IMR-90 (cell line): ENCODE data around the gene KIF13A. TPM values are rescaled to one million over a fixed set of nuclear protein-coding genes. Genes with fewer than 3 reads are reported as not detected.

Experiments used
- ATAC-seq: fragments of 200-7000 bp; cut with Tn5 transposase; 2 replicates; pipeline ENCODE4 v1.9.1; 2020; ENCODE audit warnings: low read depth, mild to moderate bottlenecking, moderate library complexity
- BruUV-seq: library from RNA; stranded (reverse); fragments of 400-500 nt; replicated peaks from 2 replicates; lab custom pipeline; 2021; lab: Mats Ljungman, UMichigan
- CTCF ChIA-PET: fragments of 300-600 bp; formaldehyde crosslinking; extraction: SDS; loops from one replicate; lab custom pipeline; 2021; ENCODE audit warnings: antibody characterized with exemption; lab: Yijun Ruan, JAX
- POLR2A ChIA-PET: fragments of 300-600 bp; sonication (Branson Sonifier 250); formaldehyde crosslinking; loops from one replicate; lab custom pipeline; 2022; ENCODE audit warnings: antibody characterized with exemption; ENCODE audit not compliant: unreplicated experiment; lab: Charles Lee
- DNase-seq: peaks from one replicate; pipeline ENCODE4 v3.0.0; 2013
- H2AFZ ChIP-seq: replicated peaks from 2 replicates; pipeline ENCODE3; 2013; ENCODE audit warnings: low read length, mild to moderate bottlenecking; ENCODE audit not compliant: poor library complexity
- H2AK5ac ChIP-seq: 2 replicates; pipeline ENCODE4 v1.6.1; 2013; ENCODE audit warnings: low read depth, low read length, inconsistent platforms
- H2AK9ac ChIP-seq: replicated peaks from 2 replicates; pipeline ENCODE3; 2013; ENCODE audit warnings: mild to moderate bottlenecking, low read depth, low read length, moderate library complexity; ENCODE audit not compliant: poor library complexity
- H2BK120ac ChIP-seq: 2 replicates; pipeline ENCODE4 v1.6.1; 2013; ENCODE audit warnings: low read depth, low read length, inconsistent platforms
- H2BK15ac ChIP-seq: 3 replicates; pipeline ENCODE4 v1.6.1; 2013; ENCODE audit warnings: low read depth, low read length, inconsistent platforms
- H2BK20ac ChIP-seq: 2 replicates; pipeline ENCODE4 v1.6.1; 2013; ENCODE audit warnings: low read depth, mild to moderate bottlenecking, inconsistent platforms, low read length, moderate library complexity
- H2BK5ac ChIP-seq: 2 replicates; pipeline ENCODE4 v1.6.1; 2013; ENCODE audit warnings: mild to moderate bottlenecking, low read depth, low read length, inconsistent platforms; ENCODE audit not compliant: poor library complexity, severe bottlenecking
- H3K14ac ChIP-seq: replicated peaks from 2 replicates; pipeline ENCODE4 v1.6.1; 2013; ENCODE audit warnings: low read depth, low read length, inconsistent platforms
- H3K18ac ChIP-seq: 2 replicates; pipeline ENCODE4 v1.6.1; 2013; ENCODE audit warnings: low read depth, low read length, control low read depth
- H3K23ac ChIP-seq: 2 replicates; pipeline ENCODE4 v1.6.1; 2013; ENCODE audit warnings: low read depth, low read length, inconsistent platforms
- H3K27ac ChIP-seq: 2 replicates; pipeline ENCODE4 v1.5.1; 2013; ENCODE audit warnings: mild to moderate bottlenecking, control low read depth, low read length; ENCODE audit not compliant: insufficient read depth
- H3K27me3 ChIP-seq: 2 replicates; pipeline ENCODE4 v1.6.1; 2013; ENCODE audit warnings: low read length; ENCODE audit not compliant: control insufficient read depth, insufficient read depth
- H3K36me3 ChIP-seq: 2 replicates; pipeline ENCODE4 v1.6.1; 2013; ENCODE audit warnings: low read length, mixed read lengths; ENCODE audit not compliant: control insufficient read depth, insufficient read depth
- H3K4ac ChIP-seq: 2 replicates; pipeline ENCODE4 v1.6.1; 2013; ENCODE audit warnings: low read depth, low read length, inconsistent platforms
- H3K4me1 ChIP-seq: 2 replicates; pipeline ENCODE4 v1.6.1; 2013; ENCODE audit warnings: low read length, mixed read lengths; ENCODE audit not compliant: control insufficient read depth, insufficient read depth
- H3K4me2 ChIP-seq: 2 replicates; pipeline ENCODE4 v1.6.1; 2013; ENCODE audit warnings: low read depth, mild to moderate bottlenecking, control low read depth, low read length, moderate library complexity
- H3K4me3 ChIP-seq: 2 replicates; pipeline ENCODE4 v1.5.1; 2013; ENCODE audit warnings: low read depth, mild to moderate bottlenecking, control low read depth, low read length, moderate library complexity; ENCODE audit not compliant: insufficient read depth
- H3K56ac ChIP-seq: 2 replicates; pipeline ENCODE4 v1.6.1; 2013; ENCODE audit warnings: low read length, inconsistent platforms; ENCODE audit not compliant: insufficient read depth; ENCODE audit errors: extremely low read depth
- H3K79me1 ChIP-seq, 2 experiments: 2 replicates each; pipeline ENCODE4 v1.6.1; 2013; ENCODE audit warnings: low read length in 2 of 2, inconsistent platforms in 1 of 2, low read depth in 1 of 2
- H3K9ac ChIP-seq: 2 replicates; pipeline ENCODE4 v1.6.1; 2013; ENCODE audit warnings: low read depth, low read length, control low read depth
- H3K9me1 ChIP-seq: 2 replicates; pipeline ENCODE4 v1.6.1; 2013; ENCODE audit warnings: low read length, inconsistent platforms; ENCODE audit not compliant: insufficient read depth
- H3K9me3 ChIP-seq: 2 replicates; pipeline ENCODE4 v1.6.1; 2013; ENCODE audit warnings: low read length; ENCODE audit not compliant: control insufficient read depth, insufficient read depth
- H4K20me1 ChIP-seq: 2 replicates; pipeline ENCODE4 v1.6.1; 2013; ENCODE audit warnings: low read length, inconsistent platforms; ENCODE audit not compliant: insufficient read depth
- H4K5ac ChIP-seq: 2 replicates; pipeline ENCODE4 v1.6.1; 2013; ENCODE audit warnings: mild to moderate bottlenecking, low read depth, low read length, control low read depth
- H4K8ac ChIP-seq, 2 experiments: 2 replicates each; pipeline ENCODE4 v1.6.1; 2013; ENCODE audit warnings: low read depth in 2 of 2, low read length in 2 of 2, control low read depth in 1 of 2, inconsistent platforms in 1 of 2
- H4K91ac ChIP-seq: 2 replicates; pipeline ENCODE4 v1.6.1; 2013; ENCODE audit warnings: low read depth, low read length, inconsistent platforms; ENCODE audit not compliant: insufficient read depth
- BHLHE40 ChIP-seq: fragments of 150-350 bp; IDR thresholded peaks from 2 replicates; pipeline ENCODE4 v1.6.1; 2016; ENCODE audit warnings: mild to moderate bottlenecking, low read depth, low read length
- CEBPB ChIP-seq: IDR thresholded peaks from 2 replicates; pipeline ENCODE4 v1.6.1; 2012; ENCODE audit warnings: low read depth, low read length, improper control_type of control experiment
- CHD1 ChIP-seq: IDR thresholded peaks from 2 replicates; pipeline ENCODE4 v1.6.1; 2012; ENCODE audit warnings: low read depth, low read length, improper control_type of control experiment
- FOS ChIP-seq: fragments of 150-350 bp; IDR thresholded peaks from 2 replicates; pipeline ENCODE4 v1.6.1; 2016; ENCODE audit warnings: low read depth, low read length
- MAZ ChIP-seq: IDR thresholded peaks from 2 replicates; pipeline ENCODE4 v1.6.1; 2012; ENCODE audit warnings: low read depth, mild to moderate bottlenecking, low read length, improper control_type of control experiment, moderate library complexity, borderline replicate concordance
- MXI1 ChIP-seq: IDR thresholded peaks from 2 replicates; pipeline ENCODE4 v1.6.1; 2012; ENCODE audit warnings: low read depth, mild to moderate bottlenecking, low read length, moderate library complexity, borderline replicate concordance
- NFE2L2 ChIP-seq: fragments of 150-350 bp; IDR thresholded peaks from 2 replicates; pipeline ENCODE4 v1.6.1; 2016; ENCODE audit warnings: low read depth, mild to moderate bottlenecking, low read length
- POLR2A ChIP-seq: IDR thresholded peaks from 2 replicates; pipeline ENCODE4 v1.6.1; 2012; ENCODE audit warnings: mild to moderate bottlenecking, low read depth, low read length
- RAD21 ChIP-seq: IDR thresholded peaks from 2 replicates; pipeline ENCODE4 v1.6.1; 2012; ENCODE audit warnings: low read length, improper control_type of control experiment
- RCOR1 ChIP-seq: IDR thresholded peaks from 2 replicates; pipeline ENCODE4 v1.6.1; 2012; ENCODE audit warnings: mild to moderate bottlenecking, low read length, improper control_type of control experiment; ENCODE audit not compliant: insufficient replicate concordance
- RFX5 ChIP-seq: IDR thresholded peaks from 2 replicates; pipeline ENCODE4 v1.8.0; 2012; ENCODE audit warnings: low read depth, mild to moderate bottlenecking, low read length, moderate library complexity
- SMC3 ChIP-seq: fragments of 150-350 bp; IDR thresholded peaks from 2 replicates; pipeline ENCODE4 v1.6.1; 2016; ENCODE audit warnings: low read depth, mild to moderate bottlenecking, antibody characterized with exemption, low read length, moderate library complexity
- WGBS, 2 experiments: methylation state at CpG; one replicate each; pipeline versions ENCODE4 v1.1.5 to v1.1.7; 2013; ENCODE audit warnings: missing lambda C conversion rate in 2 of 2; ENCODE audit not compliant: insufficient read length in 1 of 2; ENCODE audit errors: extremely low coverage in 2 of 2; 5-methylcytosine and 5-hydroxymethylcytosine counted together
- dilution Hi-C: fragments of 300-500 bp; cut with HindIII; formaldehyde crosslinking; loops from one replicate; pipeline ENCODE4 v1.14.3; 2018; ENCODE audit warnings: low sequenced_read_pairs; ENCODE audit not compliant: unreplicated experiment
- in situ Hi-C: fragments of 300-500 bp; cut with MboI; formaldehyde crosslinking; loops from 3 replicates; pipeline ENCODE4 v1.14.3; 2019; ENCODE audit warnings: low sequenced_read_pairs, inconsistent platforms, mixed read lengths
- intact Hi-C: fragments of 100-400 bp; cut with micrococcal nuclease; formaldehyde crosslinking; loops from 2 replicates; pipeline ENCODE4 v1.10.0; 2022
- polyA plus RNA-seq, 3 experiments: library from polyadenylated mRNA; depleted of rRNA; stranded (reverse); fragments of >200 nt; gene quantifications; 2 replicates each; pipeline ENCODE4 v1.2.3, GENCODE V29; 2012; ENCODE audit warnings: low replicate concordance in 1 of 3
- total RNA-seq: library from RNA; depleted of rRNA; stranded (reverse); fragments of >200 nt; gene quantifications from 2 replicates; pipeline ENCODE4 v1.2.3, GENCODE V29; 2012
- TF ChIP-seq, protein P1 (sequence below): fragments of 150-350 bp; IDR thresholded peaks from 2 replicates; pipeline ENCODE4 v1.6.1; 2016; ENCODE audit warnings: low read depth, mild to moderate bottlenecking, low read length, moderate library complexity, borderline replicate concordance
- TF ChIP-seq, protein P2 (sequence below): fragments of 150-350 bp; IDR thresholded peaks from 2 replicates; pipeline ENCODE4 v1.6.1; 2017; ENCODE audit warnings: mild to moderate bottlenecking, antibody characterized with exemption, low read length, low read depth

KIF13A gene
- total and polyA plus RNA-seq, 2 of the 4 experiments (the other 2 are of a cell fraction): 23.3 to 51.8 TPM

DNA sequence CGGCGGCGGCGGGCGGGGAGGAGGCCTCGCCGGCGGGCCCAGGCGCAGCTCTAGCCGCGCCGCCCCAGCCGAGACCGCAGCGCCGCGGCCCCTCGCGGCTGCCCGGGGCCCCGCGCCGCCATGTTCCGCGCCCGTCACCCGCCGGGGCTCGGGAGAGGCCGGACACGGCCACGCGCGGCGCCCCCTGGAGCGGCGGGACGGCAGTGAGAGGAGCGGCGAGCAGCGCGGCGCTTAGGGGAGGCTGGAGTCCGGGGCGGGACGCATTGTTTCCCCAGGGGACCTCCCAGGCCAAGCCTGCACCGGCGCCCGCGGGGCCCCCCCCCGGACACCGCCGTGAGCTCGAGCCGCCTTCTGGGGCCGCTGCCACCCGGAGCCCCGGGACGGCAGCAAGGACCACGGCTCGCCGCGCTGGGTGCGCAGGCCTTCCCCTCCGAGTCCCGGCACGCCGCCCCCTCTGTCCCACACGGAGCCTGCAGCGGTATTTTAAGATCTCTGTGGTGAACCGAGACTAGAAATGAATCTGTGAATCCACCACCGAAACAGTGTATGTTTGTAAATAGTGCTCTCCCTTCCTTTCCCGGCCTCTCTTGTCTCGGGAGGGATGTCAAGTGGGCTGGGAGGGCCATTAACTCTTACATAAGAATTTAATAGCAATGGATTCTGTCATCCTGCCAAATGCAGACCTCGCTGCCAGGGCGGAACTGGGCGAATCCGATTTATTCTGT, 424 bp upstream of the KIF13A start:
- Histone ChIP-seq H3K27ac (peak overlapping the region; percentile 78), H2AK9ac (peak overlapping the region; percentile 92), H4K8ac (peak overlapping the region; percentile 1 to 91; a peak in 3 of 4 replicates), H3K4ac (peak overlapping the region; percentile 90), H3K56ac (peak overlapping the region; percentile 17; the same call in 1 of the 2 replicates), H3K4me2 (peak overlapping the region; percentile 92), H3K23ac (peak overlapping the region; percentile 99), H3K79me1 (peaks cover 16 to 52% of the 10 kb centered on the region in 2 experiments), H3K18ac (peak overlapping the region; percentile 55), H3K14ac (peak overlapping the region; percentile 98), H2BK20ac (peak overlapping the region; percentile 1; the same call in 1 of the 2 replicates), H2BK120ac (peak overlapping the region; percentile 53), H3K4me3 (peak overlapping the region; percentile 84), H3K36me3 (peaks cover 3% of the 10 kb centered on the region), H4K91ac (peak overlapping the region; percentile 47), H2AK5ac (peak overlapping the region; percentile 65; the same call in 1 of the 2 replicates), H3K9me1 (peaks cover 13% of the 10 kb centered on the region), H3K4me1 (peaks cover 10% of the 10 kb centered on the region), H3K9me3 (no peaks in the 10 kb centered on the region), H3K9ac (peak overlapping the region; percentile 68), H2BK5ac (peak overlapping the region; percentile 87), H3K27me3 (no peaks in the 10 kb centered on the region), H2BK15ac (0 out of 3 replicates have a peak overlapping the region, but pooled peaks have one; percentile 8), H4K20me1 (peaks cover 17% of the 10 kb centered on the region; the same call in 1 of the 2 replicates), H4K5ac (peak overlapping the region; percentile 9), H2AFZ (peak overlapping the region; percentile 94)
- dilution Hi-C loops (no loop called here), intact Hi-C loops (loop anchor here (1.0 to 10.0 kb wide), 5 partner anchors 121 to 517 kb away; partner anchors contain the start of genes DEK and NHLRC1), in situ Hi-C loops (loop anchor here (5.0 to 10.0 kb wide), 3 partner anchors 123 to 153 kb away; partner anchors contain the start of gene NHLRC1)
- peak; percentile 59 for DNase-seq
- POLR2A ChIA-PET: interaction anchor here (0.6 kb wide), 2 partner anchors 60 to 1585 kb away, joined by 3 to 5 read pairs; no protein-coding TSS in a partner anchor
- CTCF ChIA-PET: interaction anchor here (0.7 to 0.8 kb wide), 2 partner anchors 21 to 170 kb away, joined by 3 read pairs; no protein-coding TSS in a partner anchor
- 0% methylated on average over 21 of the region's 78 CpGs; no CpG with 5 or more reads in 1 of the 2 experiments for WGBS, 2 experiments
- peak; percentile 68 for ATAC-seq
- no TSS peak for BruUV-seq
- TF ChIP-seq MAZ (no peak; the same call in 1 of the 2 replicates), POLR2A (no peak), RCOR1 (no peak), RFX5 (no peak), CHD1 (no peak), RAD21 (peak; percentile 35), SMC3 (peak; percentile 27; the same call in 1 of the 2 replicates), CEBPB (no peak), MXI1 (no peak), BHLHE40 (no peak), NFE2L2 (no peak), FOS (no peak)
- TF ChIP-seq, protein P1, sequence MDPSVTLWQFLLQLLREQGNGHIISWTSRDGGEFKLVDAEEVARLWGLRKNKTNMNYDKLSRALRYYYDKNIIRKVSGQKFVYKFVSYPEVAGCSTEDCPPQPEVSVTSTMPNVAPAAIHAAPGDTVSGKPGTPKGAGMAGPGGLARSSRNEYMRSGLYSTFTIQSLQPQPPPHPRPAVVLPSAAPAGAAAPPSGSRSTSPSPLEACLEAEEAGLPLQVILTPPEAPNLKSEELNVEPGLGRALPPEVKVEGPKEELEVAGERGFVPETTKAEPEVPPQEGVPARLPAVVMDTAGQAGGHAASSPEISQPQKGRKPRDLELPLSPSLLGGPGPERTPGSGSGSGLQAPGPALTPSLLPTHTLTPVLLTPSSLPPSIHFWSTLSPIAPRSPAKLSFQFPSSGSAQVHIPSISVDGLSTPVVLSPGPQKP: no peak
- TF ChIP-seq, protein P2, sequence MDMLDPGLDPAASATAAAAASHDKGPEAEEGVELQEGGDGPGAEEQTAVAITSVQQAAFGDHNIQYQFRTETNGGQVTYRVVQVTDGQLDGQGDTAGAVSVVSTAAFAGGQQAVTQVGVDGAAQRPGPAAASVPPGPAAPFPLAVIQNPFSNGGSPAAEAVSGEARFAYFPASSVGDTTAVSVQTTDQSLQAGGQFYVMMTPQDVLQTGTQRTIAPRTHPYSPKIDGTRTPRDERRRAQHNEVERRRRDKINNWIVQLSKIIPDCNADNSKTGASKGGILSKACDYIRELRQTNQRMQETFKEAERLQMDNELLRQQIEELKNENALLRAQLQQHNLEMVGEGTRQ: no peak
